Measurements from ENCODE around the gene SLC45A2. TPM values are rescaled to one million over a fixed set of nuclear protein-coding genes. Genes with fewer than 3 reads are reported as not detected.
"Not testable (repeated sequence)": the region's sequence is repeated elsewhere in the genome, so short reads cannot be mapped to it uniquely, and the experiment has no call there.

Gene SLC45A2
- total RNA-seq, 1 donor = not detected

DNA sequence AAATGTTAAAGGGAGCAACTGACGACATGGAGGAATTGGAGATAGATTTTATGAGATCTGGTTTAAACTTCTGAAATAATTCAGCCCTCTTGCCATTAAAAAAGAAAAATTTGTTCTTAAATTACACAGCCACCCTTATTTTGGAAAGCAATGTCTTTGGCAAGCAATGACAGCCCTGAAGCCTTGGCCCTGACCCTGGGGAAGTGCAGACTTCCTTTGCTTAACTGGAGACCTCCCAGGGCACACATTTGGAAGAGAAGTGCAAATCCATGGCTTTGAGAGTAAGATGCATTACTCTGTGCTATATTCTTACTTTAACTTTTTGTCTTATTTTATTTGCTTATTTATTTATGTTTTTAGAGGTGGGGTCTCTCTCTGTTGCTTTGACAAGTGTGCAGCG lies 26.3 kb downstream of the SLC45A2 start:
- no peak overlapping the region for H3K4me3 ChIP-seq (ENCODE audit: low read depth, low read length)
- DNase-seq (ENCODE audit: low read depth) = no peak
- TF ChIP-seq, protein P1, sequence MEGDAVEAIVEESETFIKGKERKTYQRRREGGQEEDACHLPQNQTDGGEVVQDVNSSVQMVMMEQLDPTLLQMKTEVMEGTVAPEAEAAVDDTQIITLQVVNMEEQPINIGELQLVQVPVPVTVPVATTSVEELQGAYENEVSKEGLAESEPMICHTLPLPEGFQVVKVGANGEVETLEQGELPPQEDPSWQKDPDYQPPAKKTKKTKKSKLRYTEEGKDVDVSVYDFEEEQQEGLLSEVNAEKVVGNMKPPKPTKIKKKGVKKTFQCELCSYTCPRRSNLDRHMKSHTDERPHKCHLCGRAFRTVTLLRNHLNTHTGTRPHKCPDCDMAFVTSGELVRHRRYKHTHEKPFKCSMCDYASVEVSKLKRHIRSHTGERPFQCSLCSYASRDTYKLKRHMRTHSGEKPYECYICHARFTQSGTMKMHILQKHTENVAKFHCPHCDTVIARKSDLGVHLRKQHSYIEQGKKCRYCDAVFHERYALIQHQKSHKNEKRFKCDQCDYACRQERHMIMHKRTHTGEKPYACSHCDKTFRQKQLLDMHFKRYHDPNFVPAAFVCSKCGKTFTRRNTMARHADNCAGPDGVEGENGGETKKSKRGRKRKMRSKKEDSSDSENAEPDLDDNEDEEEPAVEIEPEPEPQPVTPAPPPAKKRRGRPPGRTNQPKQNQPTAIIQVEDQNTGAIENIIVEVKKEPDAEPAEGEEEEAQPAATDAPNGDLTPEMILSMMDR (IDR thresholded peaks at IDR 0.05; ENCODE audit: insufficient read depth, low read depth, low read length) = no peak

- no peak overlapping the region for H3K4me3 ChIP-seq (ENCODE audit: low read depth, low read length)
- no peak for DNase-seq (ENCODE audit: low read depth)
- TF ChIP-seq, protein P1 (IDR thresholded peaks at IDR 0.05; ENCODE audit: insufficient read depth, low read depth, low read length) = no peak
Measured at GRCh38 chr5:33957577-33958150, 26.8 kb downstream of the SLC45A2 start.

DNA sequence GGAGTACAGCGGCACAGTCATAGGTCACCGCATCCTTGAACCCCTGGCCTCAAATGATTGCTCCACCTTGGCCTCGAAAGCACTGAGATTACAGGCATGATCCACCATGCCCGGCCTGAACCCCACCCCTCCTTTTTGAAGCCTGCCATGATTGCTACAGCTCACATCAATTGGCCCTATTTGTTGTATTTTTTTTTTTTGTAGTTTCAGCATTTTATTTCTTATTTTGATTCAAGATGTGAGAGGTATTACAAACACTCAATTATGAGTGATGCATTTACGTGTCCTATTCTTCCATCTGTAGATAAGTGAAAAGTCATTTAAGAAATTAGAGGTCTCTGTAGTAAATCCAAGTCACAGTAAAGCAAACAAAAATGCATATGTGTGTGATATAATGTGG lies 32.3 kb downstream of the SLC45A2 start:
- DNase-seq (ENCODE audit: low read depth); H3K4me3 ChIP-seq (ENCODE audit: low read depth, low read length): not testable (repeated sequence)

DNA sequence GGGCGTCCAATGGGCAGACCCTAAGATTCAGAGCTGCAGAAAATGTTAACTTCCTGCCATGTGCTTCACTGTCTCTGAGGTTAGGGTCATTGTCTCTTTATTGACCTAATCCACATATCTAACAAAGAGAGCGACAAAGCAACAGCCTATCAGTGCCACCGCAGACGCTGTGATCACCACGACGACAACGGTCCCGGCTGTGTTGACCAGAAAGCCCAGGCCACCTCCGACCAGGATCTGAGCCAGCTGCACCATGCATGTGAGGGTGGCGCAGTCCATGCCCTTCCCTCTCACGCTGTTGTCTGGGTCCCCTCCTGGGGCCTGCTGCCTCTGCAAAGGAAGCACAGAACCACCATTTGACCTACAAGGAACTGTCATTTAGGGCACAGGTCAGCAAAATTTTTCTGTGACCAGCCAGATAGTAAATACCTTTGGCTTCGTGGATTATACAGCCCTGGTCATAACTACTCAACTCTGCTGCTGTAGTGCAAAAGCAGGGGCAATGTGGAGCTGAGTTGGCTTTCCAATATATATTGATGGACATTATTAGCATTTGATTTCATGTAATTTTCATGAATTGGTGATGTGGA lies 39.9 kb downstream of the SLC45A2 start:
- no peak overlapping the region for H3K4me3 ChIP-seq (ENCODE audit: low read depth, low read length)
- TF ChIP-seq, protein P1 (IDR thresholded peaks at IDR 0.05; ENCODE audit: insufficient read depth, low read depth, low read length) = no peak
- DNase-seq (ENCODE audit: low read depth) = no peak

DNA sequence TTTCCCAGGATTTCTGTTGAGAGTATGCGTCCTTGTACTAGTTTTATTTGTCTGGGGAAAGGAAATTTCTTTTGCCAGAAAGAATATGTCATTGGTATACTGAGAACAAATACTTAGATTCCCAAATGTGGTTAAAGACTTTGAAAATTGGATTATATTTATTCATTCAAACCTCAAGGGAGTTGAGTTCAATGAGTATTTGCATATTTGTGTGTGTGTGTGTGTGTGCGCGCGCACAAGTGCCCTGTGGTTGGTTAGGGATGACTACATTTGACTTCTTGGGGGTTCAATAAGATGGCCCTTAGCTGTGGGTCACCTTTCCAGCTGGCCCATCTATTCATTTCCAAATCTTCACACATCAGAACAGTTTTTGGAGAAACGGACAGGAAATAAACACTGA lies 43.4 kb downstream of the SLC45A2 start:
- TF ChIP-seq, protein P1 (IDR thresholded peaks at IDR 0.05; ENCODE audit: insufficient read depth, low read depth, low read length) = no peak
- DNase-seq (ENCODE audit: low read depth) = no peak
- no peak overlapping the region for H3K4me3 ChIP-seq (ENCODE audit: low read depth, low read length)

DNA sequence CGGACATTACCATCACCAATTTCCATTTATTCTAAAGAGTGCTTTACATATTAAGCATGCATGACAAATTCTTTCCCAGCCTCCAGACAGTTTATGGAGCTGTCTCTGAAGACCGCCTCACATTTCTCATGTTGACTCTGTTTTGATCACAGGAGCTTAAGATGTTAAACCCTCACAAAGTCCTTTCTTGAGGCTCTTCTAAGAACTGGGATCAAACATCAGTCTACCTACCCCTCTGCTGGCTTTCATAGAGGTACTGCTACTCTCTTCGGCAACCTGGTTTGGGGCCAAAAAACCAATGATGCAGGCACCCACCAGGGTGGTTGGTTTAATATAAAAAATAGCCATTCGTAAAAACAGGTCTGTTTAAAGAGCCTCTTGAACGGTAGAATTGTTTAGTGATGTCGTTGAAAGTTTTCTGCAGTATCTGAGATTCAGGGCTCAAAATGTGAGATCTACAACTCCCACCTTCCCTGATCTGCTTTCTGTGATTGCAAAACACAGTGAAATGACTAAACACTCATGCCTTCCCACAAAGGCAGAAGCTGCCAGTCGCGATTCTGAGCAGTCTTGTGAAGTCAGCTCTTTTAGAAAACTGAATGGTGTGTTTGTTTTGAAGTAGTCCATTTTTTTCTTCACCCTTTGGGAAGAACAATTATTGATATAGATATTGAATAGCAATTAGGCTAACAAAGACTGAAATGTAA lies 44.8 kb downstream of the SLC45A2 start:
- peak; percentile 34 for DNase-seq (ENCODE audit: low read depth)
- no peak overlapping the region for H3K4me3 ChIP-seq (ENCODE audit: low read depth, low read length)
- TF ChIP-seq, protein P1 (IDR thresholded peaks at IDR 0.05; ENCODE audit: insufficient read depth, low read depth, low read length) = no peak

- H3K4me3 ChIP-seq (ENCODE audit: low read depth, low read length) = no peak overlapping the region
- TF ChIP-seq, protein P1 (IDR thresholded peaks at IDR 0.05; ENCODE audit: insufficient read depth, low read depth, low read length) = no peak
- no peak for DNase-seq (ENCODE audit: low read depth)
Measured at GRCh38 chr5:33938881-33939280, 45.6 kb downstream of the SLC45A2 start.

Measured in fibroblast of villous mesenchyme (primary cell).